ENCODE measurements around the gene TCAP. TPM values are rescaled to one million over a fixed set of nuclear protein-coding genes. Genes with fewer than 3 reads are reported as not detected.

TCAP gene
- total RNA-seq, 1 experiment from 2014 or later = 1.6 TPM

DNA sequence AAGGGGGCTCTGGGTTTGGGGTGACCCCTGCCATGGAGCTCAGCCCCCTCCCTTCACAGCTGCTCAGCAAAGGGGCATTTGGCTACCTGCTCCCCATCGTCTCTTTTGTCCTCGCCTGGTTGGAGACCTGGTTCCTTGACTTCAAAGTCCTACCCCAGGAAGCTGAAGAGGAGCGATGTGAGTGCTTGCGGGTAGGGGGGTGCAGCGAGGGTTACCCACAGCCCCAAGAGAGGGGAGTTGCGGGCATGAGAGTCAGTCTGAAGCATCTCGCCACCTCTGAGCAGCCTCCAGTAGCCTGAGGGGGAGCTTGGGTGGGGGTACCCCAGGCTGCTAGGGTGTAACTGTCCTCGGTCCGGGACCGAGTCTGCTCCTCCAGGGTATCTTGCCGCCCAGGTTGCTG lies 6.8 kb upstream of the TCAP start:
- DNase-seq (ENCODE audit: low read depth, low spot score) = no peak
- in situ Hi-C loops (cut with HindIII; ENCODE audit: low pct_unique_long_range_greater_than_20kb, low sequenced_read_pairs) (no loop called here), intact Hi-C loops (cut with micrococcal nuclease; ENCODE audit: unreplicated experiment) (no loop called here)
- Histone ChIP-seq H3K4me1 (ENCODE audit: control insufficient read depth, insufficient read depth, low read length) (peaks cover 6% of the 10 kb centered on the region), H3K36me3 (ENCODE audit: control insufficient read depth, insufficient read depth, low read length) (no peaks in the 10 kb centered on the region), H3K9me3 (ENCODE audit: control insufficient read depth, insufficient read depth, low read depth, low read length) (no peaks in the 10 kb centered on the region), H3K27me3 (ENCODE audit: control insufficient read depth, insufficient read depth, low read length) (no peaks in the 10 kb centered on the region), H3K4me3 (ENCODE audit: low read depth in 2 of 2, low read length in 2 of 2) (no peak overlapping the region), H3K27ac (ENCODE audit: low read length) (no peak overlapping the region)
- ChIA-PET CTCF (no interaction called here), POLR2A (no interaction called here)
- TF ChIP-seq TCF7L2 (IDR thresholded peaks at IDR 0.05; ENCODE audit: low read depth, low read length) (no peak), POLR2AphosphoS5 (IDR thresholded peaks at IDR 0.05; ENCODE audit: low read depth, low read length) (no peak), SIN3A (IDR thresholded peaks at IDR 0.05; ENCODE audit: borderline replicate concordance, insufficient read depth, low read depth, low read length) (no peak)
- TF ChIP-seq, protein P1, sequence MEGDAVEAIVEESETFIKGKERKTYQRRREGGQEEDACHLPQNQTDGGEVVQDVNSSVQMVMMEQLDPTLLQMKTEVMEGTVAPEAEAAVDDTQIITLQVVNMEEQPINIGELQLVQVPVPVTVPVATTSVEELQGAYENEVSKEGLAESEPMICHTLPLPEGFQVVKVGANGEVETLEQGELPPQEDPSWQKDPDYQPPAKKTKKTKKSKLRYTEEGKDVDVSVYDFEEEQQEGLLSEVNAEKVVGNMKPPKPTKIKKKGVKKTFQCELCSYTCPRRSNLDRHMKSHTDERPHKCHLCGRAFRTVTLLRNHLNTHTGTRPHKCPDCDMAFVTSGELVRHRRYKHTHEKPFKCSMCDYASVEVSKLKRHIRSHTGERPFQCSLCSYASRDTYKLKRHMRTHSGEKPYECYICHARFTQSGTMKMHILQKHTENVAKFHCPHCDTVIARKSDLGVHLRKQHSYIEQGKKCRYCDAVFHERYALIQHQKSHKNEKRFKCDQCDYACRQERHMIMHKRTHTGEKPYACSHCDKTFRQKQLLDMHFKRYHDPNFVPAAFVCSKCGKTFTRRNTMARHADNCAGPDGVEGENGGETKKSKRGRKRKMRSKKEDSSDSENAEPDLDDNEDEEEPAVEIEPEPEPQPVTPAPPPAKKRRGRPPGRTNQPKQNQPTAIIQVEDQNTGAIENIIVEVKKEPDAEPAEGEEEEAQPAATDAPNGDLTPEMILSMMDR (IDR thresholded peaks at IDR 0.05) = no peak
- TF ChIP-seq, protein P2, sequence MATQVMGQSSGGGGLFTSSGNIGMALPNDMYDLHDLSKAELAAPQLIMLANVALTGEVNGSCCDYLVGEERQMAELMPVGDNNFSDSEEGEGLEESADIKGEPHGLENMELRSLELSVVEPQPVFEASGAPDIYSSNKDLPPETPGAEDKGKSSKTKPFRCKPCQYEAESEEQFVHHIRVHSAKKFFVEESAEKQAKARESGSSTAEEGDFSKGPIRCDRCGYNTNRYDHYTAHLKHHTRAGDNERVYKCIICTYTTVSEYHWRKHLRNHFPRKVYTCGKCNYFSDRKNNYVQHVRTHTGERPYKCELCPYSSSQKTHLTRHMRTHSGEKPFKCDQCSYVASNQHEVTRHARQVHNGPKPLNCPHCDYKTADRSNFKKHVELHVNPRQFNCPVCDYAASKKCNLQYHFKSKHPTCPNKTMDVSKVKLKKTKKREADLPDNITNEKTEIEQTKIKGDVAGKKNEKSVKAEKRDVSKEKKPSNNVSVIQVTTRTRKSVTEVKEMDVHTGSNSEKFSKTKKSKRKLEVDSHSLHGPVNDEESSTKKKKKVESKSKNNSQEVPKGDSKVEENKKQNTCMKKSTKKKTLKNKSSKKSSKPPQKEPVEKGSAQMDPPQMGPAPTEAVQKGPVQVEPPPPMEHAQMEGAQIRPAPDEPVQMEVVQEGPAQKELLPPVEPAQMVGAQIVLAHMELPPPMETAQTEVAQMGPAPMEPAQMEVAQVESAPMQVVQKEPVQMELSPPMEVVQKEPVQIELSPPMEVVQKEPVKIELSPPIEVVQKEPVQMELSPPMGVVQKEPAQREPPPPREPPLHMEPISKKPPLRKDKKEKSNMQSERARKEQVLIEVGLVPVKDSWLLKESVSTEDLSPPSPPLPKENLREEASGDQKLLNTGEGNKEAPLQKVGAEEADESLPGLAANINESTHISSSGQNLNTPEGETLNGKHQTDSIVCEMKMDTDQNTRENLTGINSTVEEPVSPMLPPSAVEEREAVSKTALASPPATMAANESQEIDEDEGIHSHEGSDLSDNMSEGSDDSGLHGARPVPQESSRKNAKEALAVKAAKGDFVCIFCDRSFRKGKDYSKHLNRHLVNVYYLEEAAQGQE (IDR thresholded peaks at IDR 0.05; ENCODE audit: insufficient read depth in 1 of 2, low read depth in 2 of 2, low read length in 1 of 2) = no peak
- BruUV-seq (replicated peaks) = no TSS peak
- no peak for ATAC-seq

- in situ Hi-C loops (cut with HindIII; ENCODE audit: low pct_unique_long_range_greater_than_20kb, low sequenced_read_pairs) (no loop called here), intact Hi-C loops (cut with micrococcal nuclease; ENCODE audit: unreplicated experiment) (no loop called here)
- ATAC-seq (no peak), DNase-seq (ENCODE audit: low read depth, low spot score) (no peak)
- H3K27ac ChIP-seq (ENCODE audit: low read length) = no peak overlapping the region
- no peaks in the 10 kb centered on the region for H3K36me3 ChIP-seq (ENCODE audit: control insufficient read depth, insufficient read depth, low read length)
- H3K27me3 ChIP-seq (ENCODE audit: control insufficient read depth, insufficient read depth, low read length) = no peaks in the 10 kb centered on the region
- no TSS peak for BruUV-seq (replicated peaks)
- CTCF ChIA-PET = no interaction called here
- TF ChIP-seq, protein P2 (IDR thresholded peaks at IDR 0.05; ENCODE audit: insufficient read depth in 1 of 2, low read depth in 2 of 2, low read length in 1 of 2) = no peak
- TF ChIP-seq SIN3A (IDR thresholded peaks at IDR 0.05; ENCODE audit: borderline replicate concordance, insufficient read depth, low read depth, low read length) (no peak), POLR2AphosphoS5 (IDR thresholded peaks at IDR 0.05; ENCODE audit: low read depth, low read length) (no peak), TCF7L2 (IDR thresholded peaks at IDR 0.05; ENCODE audit: low read depth, low read length) (no peak)
- TF ChIP-seq, protein P1 (IDR thresholded peaks at IDR 0.05) = no peak
- H3K9me3 ChIP-seq (ENCODE audit: control insufficient read depth, insufficient read depth, low read depth, low read length) = no peaks in the 10 kb centered on the region
- no peak overlapping the region for H3K4me3 ChIP-seq (ENCODE audit: low read depth in 2 of 2, low read length in 2 of 2)
- peaks cover 8% of the 10 kb centered on the region for H3K4me1 ChIP-seq (ENCODE audit: control insufficient read depth, insufficient read depth, low read length)
- POLR2A ChIA-PET = no interaction called here
Measured at GRCh38 chr17:39658760-39659159, 6.4 kb upstream of the TCAP start.
